ENCODE measurements around the gene RCOR1.
"Not testable (repeated sequence)": the region's sequence is repeated elsewhere in the genome, so short reads cannot be mapped to it uniquely, and the experiment has no call there.

RCOR1 gene

GRCh38 chr14:102633906-102634595 lies 41.6 kb downstream of the RCOR1 start:
- TF ChIP-seq CTCF (conservative IDR thresholded peaks at IDR 0.05; ENCODE audit: low read depth, low read length): no peak
- Histone ChIP-seq H3K9ac (no peak overlapping the region), H3K27me3 (ENCODE audit: insufficient read depth, low read depth) (no peaks in the 10 kb centered on the region), H3K4me1 (ENCODE audit: low read depth, poor library complexity, severe bottlenecking) (peaks cover 11% of the 10 kb centered on the region), H3K36me3 (ENCODE audit: insufficient read depth) (no peaks in the 10 kb centered on the region), H2AFZ (ENCODE audit: low read depth) (no peak overlapping the region), H3K4me2 (no peak overlapping the region), H4K20me1 (ENCODE audit: insufficient read depth) (no peaks in the 10 kb centered on the region), H3K79me2 (ENCODE audit: insufficient read depth, low read depth) (no peaks in the 10 kb centered on the region), H3K4me3 (IDR thresholded peaks at IDR 0.05; ENCODE audit: insufficient read depth, low read depth, low read length) (no peak overlapping the region), H3K27ac (no peak overlapping the region)

- not testable (repeated sequence) for H3K79me2 ChIP-seq (ENCODE audit: insufficient read depth, low read depth); H3K27me3 ChIP-seq (ENCODE audit: insufficient read depth, low read depth); H3K27ac ChIP-seq; H3K36me3 ChIP-seq (ENCODE audit: insufficient read depth); H3K4me2 ChIP-seq; H3K9ac ChIP-seq; H3K4me1 ChIP-seq (ENCODE audit: low read depth, poor library complexity, severe bottlenecking); H4K20me1 ChIP-seq (ENCODE audit: insufficient read depth); H2AFZ ChIP-seq (ENCODE audit: low read depth); H3K4me3 ChIP-seq (IDR thresholded peaks at IDR 0.05; ENCODE audit: insufficient read depth, low read depth, low read length)
These were observed 47.2 kb downstream of the RCOR1 start for GRCh38 chr14:102639611-102640010.

GRCh38 chr14:102644523-102644922 lies 52.1 kb downstream of the RCOR1 start:
- Histone ChIP-seq H3K4me1 (ENCODE audit: low read depth, poor library complexity, severe bottlenecking) (peaks cover 17% of the 10 kb centered on the region), H3K79me2 (ENCODE audit: insufficient read depth, low read depth) (peaks cover 16% of the 10 kb centered on the region; the same call in 1 of the 2 replicates), H3K4me3 (IDR thresholded peaks at IDR 0.05; ENCODE audit: insufficient read depth, low read depth, low read length) (no peak overlapping the region), H3K27me3 (ENCODE audit: insufficient read depth, low read depth) (no peaks in the 10 kb centered on the region), H2AFZ (ENCODE audit: low read depth) (no peak overlapping the region), H3K36me3 (ENCODE audit: insufficient read depth) (no peaks in the 10 kb centered on the region), H3K27ac (no peak overlapping the region), H3K4me2 (no peak overlapping the region), H4K20me1 (ENCODE audit: insufficient read depth) (no peaks in the 10 kb centered on the region; the same call in 1 of the 2 replicates), H3K9ac (no peak overlapping the region)
- TF ChIP-seq CTCF (conservative IDR thresholded peaks at IDR 0.05; ENCODE audit: low read depth, low read length): no peak

- Histone ChIP-seq H3K27me3 (ENCODE audit: insufficient read depth, low read depth) (no peaks in the 10 kb centered on the region), H3K4me2 (no peak overlapping the region), H3K4me1 (ENCODE audit: low read depth, poor library complexity, severe bottlenecking) (peaks cover 17% of the 10 kb centered on the region), H3K4me3 (IDR thresholded peaks at IDR 0.05; ENCODE audit: insufficient read depth, low read depth, low read length) (no peak overlapping the region), H3K36me3 (ENCODE audit: insufficient read depth) (no peaks in the 10 kb centered on the region), H4K20me1 (ENCODE audit: insufficient read depth) (no peaks in the 10 kb centered on the region; the same call in 1 of the 2 replicates), H3K9ac (no peak overlapping the region), H3K27ac (no peak overlapping the region), H3K79me2 (ENCODE audit: insufficient read depth, low read depth) (peaks cover 12% of the 10 kb centered on the region; the same call in 1 of the 2 replicates), H2AFZ (ENCODE audit: low read depth) (no peak overlapping the region)
- no peak for TF ChIP-seq CTCF (conservative IDR thresholded peaks at IDR 0.05; ENCODE audit: low read depth, low read length)
These were observed 53.4 kb downstream of the RCOR1 start for GRCh38 chr14:102645746-102646440.

GRCh38 chr14:102646615-102647014 lies 54.2 kb downstream of the RCOR1 start:
- peaks cover 17% of the 10 kb centered on the region for H3K4me1 ChIP-seq (ENCODE audit: low read depth, poor library complexity, severe bottlenecking)
- H3K27me3 ChIP-seq (ENCODE audit: insufficient read depth, low read depth): no peaks in the 10 kb centered on the region
- H3K27ac ChIP-seq: no peak overlapping the region
- no peak overlapping the region for H2AFZ ChIP-seq (ENCODE audit: low read depth)
- TF ChIP-seq CTCF (conservative IDR thresholded peaks at IDR 0.05; ENCODE audit: low read depth, low read length): no peak
- H3K4me3 ChIP-seq (IDR thresholded peaks at IDR 0.05; ENCODE audit: insufficient read depth, low read depth, low read length): no peak overlapping the region
- peaks cover 9% of the 10 kb centered on the region; the same call in 1 of the 2 replicates for H3K79me2 ChIP-seq (ENCODE audit: insufficient read depth, low read depth)
- no peak overlapping the region for H3K4me2 ChIP-seq
- no peaks in the 10 kb centered on the region for H3K36me3 ChIP-seq (ENCODE audit: insufficient read depth)
- H3K9ac ChIP-seq: no peak overlapping the region
- H4K20me1 ChIP-seq (ENCODE audit: insufficient read depth): no peaks in the 10 kb centered on the region; the same call in 1 of the 2 replicates

All from KMS-11 (cell line).